Mesendoderm (in vitro differentiated cells): ENCODE data around the gene PKD1L1.

ENCODE experiments used
- DNase-seq: peaks from one replicate; pipeline ENCODE4 v3.0.0; 2013
- H2AK5ac ChIP-seq: 2 replicates; pipeline ENCODE4 v1.6.1; 2013; ENCODE audit warnings: low read length, inconsistent platforms
- H2BK120ac ChIP-seq: 2 replicates; pipeline ENCODE4 v1.6.1; 2013; ENCODE audit warnings: low read depth, mild to moderate bottlenecking, low read length, moderate library complexity, mixed read lengths
- H2BK15ac ChIP-seq: replicated peaks from 2 replicates; pipeline ENCODE4 v1.6.1; 2013; ENCODE audit warnings: low read depth, mild to moderate bottlenecking, moderate library complexity
- H2BK5ac ChIP-seq: 2 replicates; pipeline ENCODE4 v1.6.1; 2013; ENCODE audit warnings: low read length, inconsistent platforms
- H3K18ac ChIP-seq: 2 replicates; pipeline ENCODE4 v1.6.1; 2013; ENCODE audit warnings: mild to moderate bottlenecking, low read length, mixed read lengths
- H3K23ac ChIP-seq: one replicate; pipeline ENCODE4 v1.6.1; 2013; ENCODE audit warnings: low read length
- H3K27ac ChIP-seq: 2 replicates; pipeline ENCODE4 v1.5.1; 2013; ENCODE audit warnings: low read depth, mild to moderate bottlenecking, inconsistent platforms, low read length, moderate library complexity
- H3K27me3 ChIP-seq: 2 replicates; pipeline ENCODE4 v1.6.1; 2013; ENCODE audit warnings: low read length, control low read depth, mild to moderate bottlenecking, inconsistent platforms; ENCODE audit not compliant: insufficient read depth, poor library complexity
- H3K36me3 ChIP-seq: 2 replicates; pipeline ENCODE4 v1.6.1; 2013; ENCODE audit warnings: low read length, inconsistent platforms; ENCODE audit not compliant: control insufficient read depth, insufficient read depth
- H3K4ac ChIP-seq: one replicate; pipeline ENCODE4 v1.6.1; 2013; ENCODE audit warnings: low read depth, mild to moderate bottlenecking, low read length, moderate library complexity
- H3K4me1 ChIP-seq: 2 replicates; pipeline ENCODE4 v1.6.1; 2013; ENCODE audit warnings: low read depth, low read length, inconsistent platforms; ENCODE audit not compliant: control insufficient read depth
- H3K4me2 ChIP-seq: 2 replicates; pipeline ENCODE4 v1.6.1; 2013; ENCODE audit warnings: low read length
- H3K4me3 ChIP-seq: 2 replicates; pipeline ENCODE4 v1.5.1; 2013; ENCODE audit warnings: mild to moderate bottlenecking, low read length
- H3K56ac ChIP-seq: one replicate; pipeline ENCODE4 v1.6.1; 2013; ENCODE audit warnings: low read length
- H3K79me1 ChIP-seq: 2 replicates; pipeline ENCODE4 v1.6.1; 2013; ENCODE audit warnings: low read length, inconsistent platforms
- H3K79me2 ChIP-seq: 2 replicates; pipeline ENCODE4 v1.6.1; 2013; ENCODE audit warnings: mild to moderate bottlenecking, low read length; ENCODE audit not compliant: control insufficient read depth, insufficient read depth
- H3K9ac ChIP-seq: 2 replicates; pipeline ENCODE4 v1.6.1; 2013; ENCODE audit warnings: low read length, inconsistent platforms
- H4K5ac ChIP-seq: one replicate; pipeline ENCODE4 v1.6.1; 2013; ENCODE audit warnings: low read length
- H4K8ac ChIP-seq: one replicate; pipeline ENCODE4 v1.6.1; 2013; ENCODE audit warnings: low read depth, mild to moderate bottlenecking, control low read depth, low read length, moderate library complexity
- WGBS: extraction: QIAGEN DNeasy Blood & Tissue Kit; methylation state at CpG from one replicate; pipeline ENCODE4 v1.1.7; 2013; ENCODE audit warnings: low lambda C conversion rate, missing lambda C conversion rate; ENCODE audit not compliant: insufficient coverage; ENCODE audit errors: extremely low coverage; 5-methylcytosine and 5-hydroxymethylcytosine counted together

PKD1L1 gene

GRCh38 chr7:47912332-47912731 lies 35.9 kb downstream of the PKD1L1 start:
- no peak overlapping the region for H3K56ac ChIP-seq
- H2AK5ac ChIP-seq: no peak overlapping the region
- H3K36me3 ChIP-seq: no peaks in the 10 kb centered on the region
- H3K23ac ChIP-seq: no peak overlapping the region
- no peak overlapping the region for H2BK15ac ChIP-seq
- no peak overlapping the region for H3K9ac ChIP-seq
- no peaks in the 10 kb centered on the region for H3K79me1 ChIP-seq
- H3K27me3 ChIP-seq: no peaks in the 10 kb centered on the region
- no peak overlapping the region for H3K18ac ChIP-seq
- H3K4me1 ChIP-seq: no peaks in the 10 kb centered on the region
- H3K27ac ChIP-seq: no peak overlapping the region
- no peak overlapping the region for H4K5ac ChIP-seq
- no peak overlapping the region for H2BK5ac ChIP-seq
- H4K8ac ChIP-seq: no peak overlapping the region
- no peak overlapping the region for H2BK120ac ChIP-seq
- H3K79me2 ChIP-seq: no peaks in the 10 kb centered on the region
- WGBS: no CpG with 5 or more reads among the region's 6 CpGs
- no peak for DNase-seq
- H3K4me3 ChIP-seq: no peak overlapping the region
- H3K4ac ChIP-seq: no peak overlapping the region
- no peak overlapping the region for H3K4me2 ChIP-seq

GRCh38 chr7:47908720-47909119 lies 39.5 kb downstream of the PKD1L1 start:
- Histone ChIP-seq H2BK120ac (no peak overlapping the region), H3K9ac (no peak overlapping the region), H3K79me2 (no peaks in the 10 kb centered on the region), H3K4ac (no peak overlapping the region), H4K8ac (no peak overlapping the region), H3K18ac (no peak overlapping the region), H2AK5ac (no peak overlapping the region), H3K23ac (no peak overlapping the region), H3K36me3 (no peaks in the 10 kb centered on the region), H3K79me1 (no peaks in the 10 kb centered on the region), H3K27me3 (no peaks in the 10 kb centered on the region), H4K5ac (no peak overlapping the region), H3K4me1 (no peaks in the 10 kb centered on the region), H3K4me3 (no peak overlapping the region), H3K27ac (no peak overlapping the region), H2BK5ac (no peak overlapping the region), H2BK15ac (no peak overlapping the region), H3K4me2 (no peak overlapping the region), H3K56ac (no peak overlapping the region)
- WGBS: no CpG with 5 or more reads among the region's 1 CpG
- no peak for DNase-seq

GRCh38 chr7:47907981-47908616 lies 40.2 kb downstream of the PKD1L1 start:
- Histone ChIP-seq H3K9ac (no peak overlapping the region), H4K5ac (no peak overlapping the region), H2BK5ac (no peak overlapping the region), H2BK120ac (no peak overlapping the region), H3K4me1 (no peaks in the 10 kb centered on the region), H3K27ac (no peak overlapping the region), H3K36me3 (no peaks in the 10 kb centered on the region), H3K4me2 (no peak overlapping the region), H3K4me3 (no peak overlapping the region), H4K8ac (no peak overlapping the region), H2AK5ac (no peak overlapping the region), H3K79me1 (no peaks in the 10 kb centered on the region), H2BK15ac (no peak overlapping the region), H3K23ac (no peak overlapping the region), H3K79me2 (no peaks in the 10 kb centered on the region), H3K18ac (no peak overlapping the region), H3K56ac (no peak overlapping the region), H3K27me3 (no peaks in the 10 kb centered on the region), H3K4ac (no peak overlapping the region)
- WGBS: no CpG with 5 or more reads among the region's 9 CpGs
- DNase-seq: no peak

GRCh38 chr7:47906883-47907282 lies 41.4 kb downstream of the PKD1L1 start:
- H3K18ac ChIP-seq: no peak overlapping the region
- H3K56ac ChIP-seq: no peak overlapping the region
- H3K27me3 ChIP-seq: no peaks in the 10 kb centered on the region
- H4K5ac ChIP-seq: no peak overlapping the region
- no peak overlapping the region for H2AK5ac ChIP-seq
- no peak overlapping the region for H3K4ac ChIP-seq
- H2BK15ac ChIP-seq: no peak overlapping the region
- H3K79me2 ChIP-seq: no peaks in the 10 kb centered on the region
- no peaks in the 10 kb centered on the region for H3K79me1 ChIP-seq
- H3K9ac ChIP-seq: no peak overlapping the region
- DNase-seq: no peak
- no peak overlapping the region for H4K8ac ChIP-seq
- no peaks in the 10 kb centered on the region for H3K4me1 ChIP-seq
- H3K36me3 ChIP-seq: no peaks in the 10 kb centered on the region
- no peak overlapping the region for H2BK120ac ChIP-seq
- no peak overlapping the region for H3K23ac ChIP-seq
- H3K27ac ChIP-seq: no peak overlapping the region
- no CpG with 5 or more reads among the region's 3 CpGs for WGBS
- no peak overlapping the region for H2BK5ac ChIP-seq
- no peak overlapping the region for H3K4me3 ChIP-seq
- H3K4me2 ChIP-seq: no peak overlapping the region

- no peaks in the 10 kb centered on the region for H3K27me3 ChIP-seq
- H4K5ac ChIP-seq: no peak overlapping the region
- H3K27ac ChIP-seq: no peak overlapping the region
- H3K56ac ChIP-seq: no peak overlapping the region
- WGBS: no CpG with 5 or more reads among the region's 10 CpGs
- H2BK5ac ChIP-seq: no peak overlapping the region
- H3K9ac ChIP-seq: no peak overlapping the region
- no peak overlapping the region for H2BK15ac ChIP-seq
- H3K23ac ChIP-seq: no peak overlapping the region
- no peak overlapping the region for H4K8ac ChIP-seq
- H3K4me1 ChIP-seq: no peaks in the 10 kb centered on the region
- no peak overlapping the region for H3K18ac ChIP-seq
- no peaks in the 10 kb centered on the region for H3K79me1 ChIP-seq
- no peak overlapping the region for H2AK5ac ChIP-seq
- no peaks in the 10 kb centered on the region for H3K36me3 ChIP-seq
- no peak overlapping the region for H3K4me2 ChIP-seq
- H2BK120ac ChIP-seq: no peak overlapping the region
- no peak overlapping the region for H3K4me3 ChIP-seq
- no peak overlapping the region for H3K4ac ChIP-seq
- peak; percentile 83 for DNase-seq
- H3K79me2 ChIP-seq: no peaks in the 10 kb centered on the region
Observed at GRCh38 chr7:47905076-47905920, 43.0 kb downstream of the PKD1L1 start.
